ENCODE measurements around the gene NR4A1. TPM values are rescaled to one million over a fixed set of nuclear protein-coding genes. Genes with fewer than 3 reads are reported as not detected.

The NR4A1 gene
- total and polyA plus RNA-seq, 9 of the 15 experiments (the other 6 are each of a cell fraction or from before 2014, with no cell fraction given), result 0.07 to 4.7 (median 1.9) TPM; not detected in 1

DNA sequence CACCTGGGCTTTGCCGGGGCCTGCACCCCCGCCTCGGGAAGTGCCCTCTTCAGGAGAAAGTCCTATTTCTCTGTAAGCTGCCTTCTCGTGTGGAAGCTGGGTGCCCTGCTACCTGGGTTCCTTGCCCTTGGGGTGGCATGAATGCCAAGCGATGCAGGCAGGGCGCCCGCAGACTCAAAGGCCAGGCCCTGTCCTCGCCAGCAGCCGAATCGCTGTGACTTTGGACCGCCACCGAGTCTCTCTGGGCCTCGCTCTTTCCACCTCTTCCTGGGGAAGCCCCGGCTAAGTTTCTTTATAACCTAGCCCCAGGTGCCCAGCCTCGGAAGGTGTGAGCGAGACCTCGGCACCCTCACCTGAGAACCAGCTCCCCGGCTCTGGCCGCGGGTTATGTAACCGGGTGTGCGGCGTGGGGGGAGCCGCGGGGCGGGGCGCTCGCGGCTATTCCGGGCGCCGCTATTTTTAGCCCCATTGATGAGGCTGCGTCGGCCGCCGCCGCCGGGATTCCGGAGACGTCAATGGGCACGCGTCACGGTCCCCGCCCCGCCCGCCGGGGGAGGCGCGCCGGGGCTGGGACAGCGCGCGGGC, 14.6 kb upstream of the NR4A1 start (continued):
- peak; percentile 19; the same call in 1 of the 2 replicates for TF ChIP-seq ZNF263 (CRISPR knock-in tag; IDR thresholded peaks at IDR 0.05; ENCODE audit: borderline replicate concordance)
- peak; percentile 98 for TF ChIP-seq MEF2A (IDR thresholded peaks at IDR 0.05; ENCODE audit: control insufficient read depth, low read depth, low read length)
- peak; percentile 16; the same call in 1 of the 2 replicates for TF ChIP-seq TFAP4 (CRISPR knock-in tag; IDR thresholded peaks at IDR 0.05; ENCODE audit: borderline replicate concordance)
- 0 out of 2 replicates have a peak, but pooled peaks have one; percentile 22 for TF ChIP-seq ATF1 (CRISPR knock-in tag; IDR thresholded peaks at IDR 0.05)
- peak; percentile 70 for TF ChIP-seq ATF1 (tag; IDR thresholded peaks at IDR 0.05)
- peak; percentile 50 for TF ChIP-seq ATF7 (IDR thresholded peaks at IDR 0.05)
- TF ChIP-seq ZFX (CRISPR knock-in tag; IDR thresholded peaks at IDR 0.05), result peak; percentile 61
- TF ChIP-seq JUND (IDR thresholded peaks at IDR 0.05; ENCODE audit: borderline replicate concordance, low read depth, low read length), result peak; percentile 17; the same call in 1 of the 2 replicates
- no peak; the same call in 2 of the 3 replicates for TF ChIP-seq JUND (tag; IDR thresholded peaks at IDR 0.05; ENCODE audit: borderline replicate concordance, low read depth, low read length)
- 0 out of 4 replicates have a peak, but pooled peaks of 1 of the 2 experiments have one; percentile 21 for TF ChIP-seq TEAD1 (CRISPR knock-in tag; IDR thresholded peaks at IDR 0.05)
- peak; percentile 67 for TF ChIP-seq BHLHE40 (IDR thresholded peaks at IDR 0.05; ENCODE audit: low read length)
- TF ChIP-seq ZNF311 (CRISPR knock-in tag; IDR thresholded peaks at IDR 0.05), result no peak
- no peak for TF ChIP-seq ARHGAP35 (IDR thresholded peaks at IDR 0.05; ENCODE audit: partially characterized antibody)
- TF ChIP-seq RHOXF2B (CRISPR knock-in tag; conservative IDR thresholded peaks at IDR 0.05), result no peak
- no peak for TF ChIP-seq HNRNPH1 (optimal IDR thresholded peaks at IDR 0.05; ENCODE audit: low read depth, low read length)

Data from K562 (cell line).